Effector CD4-positive, alpha-beta T cell (primary cell): ENCODE measurements around the gene SPON1.

Experiments used
- DNase-seq: peaks from one replicate; pipeline ENCODE4 v3.0.0-alpha.2; 2020

SPON1 gene

GRCh38 chr11:14300661-14301304 is 338.3 kb downstream of the SPON1 start:
- DNase-seq: peak; percentile 4

- no peak for DNase-seq
Measured at GRCh38 chr11:14304601-14305000, 342.1 kb downstream of the SPON1 start.

DNA sequence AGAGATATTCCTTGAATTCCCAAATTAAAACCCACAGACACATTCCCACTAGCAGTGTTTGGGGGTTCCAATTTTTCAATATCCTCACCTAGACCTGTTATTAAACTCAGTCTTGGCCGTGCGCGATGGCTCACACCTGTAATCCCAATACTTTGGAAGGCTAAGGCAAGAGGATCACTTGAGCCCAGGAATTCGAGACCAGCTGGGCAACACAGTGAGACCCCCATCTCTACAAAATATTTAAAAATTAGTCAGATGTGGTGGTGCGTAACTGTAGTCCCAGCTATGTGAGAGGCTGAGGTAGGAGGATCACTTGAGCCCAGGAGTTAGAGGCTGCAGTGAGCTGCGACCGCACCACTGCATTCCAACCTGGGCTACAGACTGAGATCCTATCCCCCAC is 343.1 kb downstream of the SPON1 start:
- no peak for DNase-seq

DNA sequence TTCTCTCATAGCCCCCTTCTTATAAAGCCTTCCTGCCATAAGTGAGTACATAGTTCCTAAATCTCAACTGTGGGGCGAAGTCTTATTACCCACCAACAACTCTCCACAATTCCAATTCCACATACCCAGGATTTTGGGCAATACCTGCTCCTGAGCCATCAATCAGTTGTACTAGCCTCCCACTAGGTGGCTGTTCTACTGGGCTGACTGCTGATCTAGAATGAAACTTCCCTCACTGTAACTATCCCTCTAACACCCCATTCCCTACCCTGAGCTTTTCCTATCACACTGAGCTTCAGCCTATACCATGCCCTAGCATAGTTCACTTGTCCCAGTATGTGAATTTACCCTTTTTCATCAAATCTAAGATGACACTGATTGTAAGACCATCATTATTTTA is 344.0 kb downstream of the SPON1 start:
- no peak for DNase-seq

DNA sequence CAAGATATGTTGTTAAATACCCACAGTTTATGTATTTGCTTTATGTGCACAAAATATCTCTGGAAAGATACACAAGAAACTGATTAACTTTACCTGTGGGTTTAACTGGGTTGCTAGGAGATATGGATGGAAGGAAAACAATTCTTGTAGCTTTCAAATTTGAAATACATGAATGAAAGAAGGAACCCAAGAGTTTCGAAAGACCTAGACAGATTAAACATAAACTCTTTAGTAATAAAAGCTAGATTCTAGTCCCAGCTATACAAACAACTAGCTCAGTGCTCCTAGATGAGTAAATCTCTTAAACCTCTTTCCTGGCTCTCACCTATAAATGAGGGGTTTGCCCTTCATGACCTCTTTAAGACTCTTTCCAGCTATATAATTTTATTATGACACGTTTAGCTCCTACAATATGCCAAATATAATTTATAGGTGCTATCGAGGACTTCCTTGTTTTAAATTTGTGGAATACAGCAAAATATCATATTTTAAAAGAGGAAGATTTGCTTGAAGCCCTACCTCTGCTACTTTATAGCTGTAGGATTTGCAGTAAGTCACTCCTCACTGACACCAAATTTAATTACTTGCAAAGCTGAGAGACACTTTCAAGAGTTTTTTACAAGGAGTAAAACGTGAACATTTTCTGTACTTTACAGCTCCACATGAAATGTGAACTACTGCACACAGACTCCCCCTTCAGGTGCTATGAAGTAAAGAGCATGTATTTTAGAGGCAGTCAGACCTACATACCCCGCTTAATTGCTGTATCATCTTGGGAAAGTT is 345.8 kb downstream of the SPON1 start:
- no peak for DNase-seq

DNA sequence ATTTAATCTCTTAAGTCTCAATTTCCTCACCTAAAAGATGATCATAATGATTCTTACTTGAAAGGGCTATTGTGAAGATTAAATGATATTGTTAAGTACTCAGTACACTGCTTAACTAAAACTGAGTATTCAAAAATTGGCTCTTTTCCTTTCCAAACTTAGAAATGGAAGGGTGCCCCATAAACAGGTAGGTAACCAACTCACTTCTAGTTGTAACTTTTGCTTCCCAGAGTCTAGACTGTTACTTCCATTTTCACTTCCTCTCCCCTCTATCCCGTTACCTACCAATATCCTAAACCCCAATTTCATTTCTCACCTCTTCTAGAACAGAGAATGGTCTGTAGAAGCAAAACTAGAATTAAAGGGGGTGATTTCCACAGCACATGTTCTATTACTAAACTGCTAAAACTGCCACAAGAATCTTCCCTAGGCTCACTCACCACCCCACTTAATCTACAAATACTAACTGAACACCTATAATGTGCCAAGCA is 346.4 kb downstream of the SPON1 start:
- DNase-seq: no peak

DNA sequence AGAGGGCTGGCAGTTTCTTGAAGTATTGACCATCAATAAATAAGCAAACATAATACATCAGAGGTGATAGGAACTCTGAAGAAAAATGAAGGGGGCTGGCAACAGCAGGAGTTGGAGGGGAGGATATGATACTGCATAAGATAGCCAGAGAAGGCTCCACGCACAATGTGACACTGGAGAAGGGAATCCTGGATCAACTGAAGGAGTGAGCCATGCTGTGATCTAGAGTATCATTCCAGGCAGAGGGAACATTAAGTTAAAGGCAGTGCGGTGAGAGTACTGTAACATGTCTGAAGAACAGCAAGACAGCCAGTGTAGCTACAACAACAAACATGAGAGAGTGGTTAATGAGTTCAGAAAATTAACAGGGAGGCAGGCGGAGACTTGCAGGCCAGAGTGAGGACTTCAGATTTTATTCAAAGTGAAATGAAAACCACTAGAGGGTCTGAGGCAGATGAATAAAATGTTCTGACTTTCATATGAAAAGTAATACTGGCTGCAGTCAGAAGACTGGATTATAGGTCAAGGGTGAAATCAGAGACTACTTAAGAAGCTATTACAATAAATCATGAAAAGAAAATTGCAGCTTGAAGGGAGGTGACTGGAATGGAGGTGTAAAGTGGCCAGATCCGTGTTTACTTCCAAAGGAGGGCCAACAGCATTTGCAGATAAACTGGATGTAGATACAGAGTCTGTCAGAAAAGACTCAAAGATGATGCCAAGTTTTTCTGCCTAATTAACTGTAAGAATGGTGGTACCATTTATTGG is 347.1 kb downstream of the SPON1 start:
- no peak for DNase-seq

GRCh38 chr11:14310679-14311078 is 348.2 kb downstream of the SPON1 start:
- no peak for DNase-seq

DNA sequence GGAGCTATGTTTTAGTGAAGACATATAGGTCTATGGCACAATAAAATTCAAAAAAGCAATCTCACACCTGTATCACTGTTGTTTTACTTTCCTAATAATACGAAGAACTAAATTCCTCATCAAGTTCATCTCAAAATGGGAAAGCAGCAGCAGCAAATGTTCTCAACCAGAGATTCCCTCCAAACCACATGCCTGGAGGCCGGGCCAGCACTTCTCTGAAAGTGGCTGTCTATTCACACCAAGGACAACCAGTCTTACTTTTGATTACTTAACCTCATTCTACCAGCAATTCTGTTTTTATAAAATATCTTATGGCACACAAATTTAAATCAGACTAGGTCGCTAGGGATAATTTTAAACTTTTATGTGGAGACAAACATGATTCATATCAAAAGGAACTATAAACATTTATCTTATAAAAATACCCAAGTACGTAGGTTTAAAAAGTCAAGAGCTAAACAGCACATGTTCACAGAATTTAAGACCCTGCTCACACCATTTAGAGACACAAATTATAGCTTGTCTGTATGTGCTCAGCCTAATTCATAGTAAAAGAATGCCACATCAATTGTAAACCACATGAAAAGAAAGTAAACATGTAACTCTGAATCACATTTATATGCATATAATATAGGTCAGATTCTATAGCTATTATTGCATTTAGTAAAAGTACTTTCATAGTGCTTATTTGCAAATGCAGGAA is 350.4 kb downstream of the SPON1 start:
- DNase-seq: no peak

- no peak for DNase-seq
Measured at GRCh38 chr11:14314127-14314526, 351.6 kb downstream of the SPON1 start.

- no peak for DNase-seq
Measured at GRCh38 chr11:14315130-14315529, 352.6 kb downstream of the SPON1 start.
